ENCODE results near the gene STAT6. TPM values are rescaled to one million over a fixed set of nuclear protein-coding genes. Genes with fewer than 3 reads are reported as not detected.
A peak's percentile ranks its signal among the peaks of the same experiment; 100 is the strongest.

The STAT6 gene
- polyA plus RNA-seq, result 10 to 100 TPM; 71.1 to 94.0 (median 89.1) TPM

GRCh38 chr12:57111031-57111734 lies at the start of gene STAT6:
Gene STAT6, minus strand, starts transcription at chr12:57111362. Its CDS starts 3,084 bp downstream, at chr12:57108278.
- DNase-seq, result peak; percentile 84 to 89 (median 86)
- Mint-ChIP-seq H3K9me3 (peaks cover 0 to 4% (median 0%) of the 10 kb centered on the region in 6 donors), H3K4me3 (peak within 1 kb of the TSS; percentile 92 to 100 (median 96)), H3K27me3 (ENCODE audit: low read depth in 3 of 3) (peaks cover 16 to 23% (median 19%) of the 10 kb centered on the region in 3 donors), H3K36me3 (peaks cover 7 to 16% (median 14%) of the 10 kb centered on the region in 3 donors), H3K4me1 (peaks cover 52 to 56% of the 10 kb centered on the region in 2 donors), H3K27ac (peak within 1 kb of the TSS; percentile 91 to 99 (median 98))

GRCh38 chr12:57160741-57161140 lies 49.6 kb upstream of the STAT6 start:
- no peak overlapping the region for H3K4me3 Mint-ChIP-seq
- no peak for DNase-seq
- no peaks in the 10 kb centered on the region for H3K9me3 Mint-ChIP-seq
- H3K27me3 Mint-ChIP-seq (ENCODE audit: low read depth in 3 of 3), result peaks cover 5 to 12% (median 9%) of the 10 kb centered on the region in 3 donors
- H3K36me3 Mint-ChIP-seq, result no peaks in the 10 kb centered on the region
- H3K27ac Mint-ChIP-seq, result no peak overlapping the region
- peaks cover 25 to 31% of the 10 kb centered on the region in 2 donors for H3K4me1 Mint-ChIP-seq

GRCh38 chr12:57160040-57160439 lies 48.9 kb upstream of the STAT6 start:
- H3K36me3 Mint-ChIP-seq, result no peaks in the 10 kb centered on the region
- no peaks in the 10 kb centered on the region for H3K9me3 Mint-ChIP-seq
- no peak for DNase-seq
- H3K4me3 Mint-ChIP-seq, result no peak overlapping the region
- peaks cover 4 to 12% (median 12%) of the 10 kb centered on the region in 3 donors for H3K27me3 Mint-ChIP-seq (ENCODE audit: low read depth in 3 of 3)
- H3K4me1 Mint-ChIP-seq, result peaks cover 27 to 31% of the 10 kb centered on the region in 2 donors
- H3K27ac Mint-ChIP-seq, result peak overlapping the region in 2 of 6 donors; percentile 15 to 22

GRCh38 chr12:57159311-57159710 lies 48.1 kb upstream of the STAT6 start:
- Mint-ChIP-seq H3K4me1 (peaks cover 27 to 31% of the 10 kb centered on the region in 2 donors), H3K9me3 (no peaks in the 10 kb centered on the region), H3K27ac (peak overlapping the region in 1 of 6 donors; percentile 76), H3K4me3 (peak overlapping the region in 1 of 5 donors; percentile 39), H3K36me3 (no peaks in the 10 kb centered on the region), H3K27me3 (ENCODE audit: low read depth in 3 of 3) (peaks cover 0 to 12% (median 9%) of the 10 kb centered on the region in 3 donors)
- no peak for DNase-seq

- Mint-ChIP-seq H3K36me3 (no peaks in the 10 kb centered on the region), H3K4me3 (no peak overlapping the region), H3K27ac (no peak overlapping the region), H3K9me3 (no peaks in the 10 kb centered on the region), H3K27me3 (ENCODE audit: low read depth in 3 of 3) (peaks cover 0 to 12% (median 9%) of the 10 kb centered on the region in 3 donors), H3K4me1 (peaks cover 27 to 31% of the 10 kb centered on the region in 2 donors)
- no peak for DNase-seq
Measured at GRCh38 chr12:57158665-57159064, 47.5 kb upstream of the STAT6 start.

GRCh38 chr12:57158186-57158585 lies 47.0 kb upstream of the STAT6 start:
- no peak for DNase-seq
- no peaks in the 10 kb centered on the region for H3K36me3 Mint-ChIP-seq
- H3K4me3 Mint-ChIP-seq, result peak overlapping the region; percentile 46 to 78 (median 69)
- H3K9me3 Mint-ChIP-seq, result no peaks in the 10 kb centered on the region
- peaks cover 27 to 31% of the 10 kb centered on the region in 2 donors for H3K4me1 Mint-ChIP-seq
- H3K27me3 Mint-ChIP-seq (ENCODE audit: low read depth in 3 of 3), result peaks cover 0 to 12% (median 9%) of the 10 kb centered on the region in 3 donors
- no peak overlapping the region for H3K27ac Mint-ChIP-seq

GRCh38 chr12:57157588-57158173 lies 46.5 kb upstream of the STAT6 start:
- Mint-ChIP-seq H3K27ac (peak overlapping the region in 1 of 6 donors; percentile 46), H3K9me3 (no peaks in the 10 kb centered on the region), H3K36me3 (no peaks in the 10 kb centered on the region), H3K4me3 (peak overlapping the region; percentile 46 to 78 (median 69)), H3K4me1 (peaks cover 27 to 31% of the 10 kb centered on the region in 2 donors), H3K27me3 (ENCODE audit: low read depth in 3 of 3) (peaks cover 0 to 12% (median 9%) of the 10 kb centered on the region in 3 donors)
- DNase-seq, result peak; percentile 40 to 47 (median 42)

GRCh38 chr12:57156701-57157403 lies 45.7 kb upstream of the STAT6 start:
- Mint-ChIP-seq H3K9me3 (no peaks in the 10 kb centered on the region), H3K36me3 (no peaks in the 10 kb centered on the region), H3K27ac (no peak overlapping the region), H3K4me1 (peaks cover 27 to 31% of the 10 kb centered on the region in 2 donors), H3K27me3 (ENCODE audit: low read depth in 3 of 3) (peaks cover 0 to 12% (median 8%) of the 10 kb centered on the region in 3 donors), H3K4me3 (peak overlapping the region in 3 of 5 donors; percentile 19 to 48 (median 31))
- peak in 1 of 3 donors; percentile 7 for DNase-seq

- Mint-ChIP-seq H3K36me3 (no peaks in the 10 kb centered on the region), H3K4me3 (peak overlapping the region in 1 of 5 donors; percentile 22), H3K27ac (no peak overlapping the region), H3K27me3 (ENCODE audit: low read depth in 3 of 3) (peaks cover 0 to 13% (median 4%) of the 10 kb centered on the region in 3 donors), H3K9me3 (no peaks in the 10 kb centered on the region), H3K4me1 (peaks cover 27 to 31% of the 10 kb centered on the region in 2 donors)
- DNase-seq, result no peak
Measured at GRCh38 chr12:57154804-57155434, 43.8 kb upstream of the STAT6 start.

GRCh38 chr12:57154076-57154475 lies 42.9 kb upstream of the STAT6 start:
- H3K4me3 Mint-ChIP-seq, result no peak overlapping the region
- no peak for DNase-seq
- H3K9me3 Mint-ChIP-seq, result no peaks in the 10 kb centered on the region
- H3K4me1 Mint-ChIP-seq, result peaks cover 27% of the 10 kb centered on the region in 2 donors
- H3K27ac Mint-ChIP-seq, result no peak overlapping the region
- H3K27me3 Mint-ChIP-seq (ENCODE audit: low read depth in 3 of 3), result peaks cover 2 to 10% (median 6%) of the 10 kb centered on the region in 3 donors
- no peaks in the 10 kb centered on the region for H3K36me3 Mint-ChIP-seq

- H3K27ac Mint-ChIP-seq, result no peak overlapping the region
- no peak for DNase-seq
- H3K4me3 Mint-ChIP-seq, result no peak overlapping the region
- peaks cover 21% of the 10 kb centered on the region in 2 donors for H3K4me1 Mint-ChIP-seq
- no peaks in the 10 kb centered on the region for H3K36me3 Mint-ChIP-seq
- peaks cover 3 to 10% (median 6%) of the 10 kb centered on the region in 3 donors for H3K27me3 Mint-ChIP-seq (ENCODE audit: low read depth in 3 of 3)
- no peaks in the 10 kb centered on the region for H3K9me3 Mint-ChIP-seq
Measured at GRCh38 chr12:57153415-57153997, 42.3 kb upstream of the STAT6 start.

GRCh38 chr12:57152639-57153038 lies 41.5 kb upstream of the STAT6 start:
- H3K4me1 Mint-ChIP-seq, result peaks cover 13% of the 10 kb centered on the region in 2 donors
- no peaks in the 10 kb centered on the region for H3K9me3 Mint-ChIP-seq
- no peaks in the 10 kb centered on the region for H3K36me3 Mint-ChIP-seq
- H3K4me3 Mint-ChIP-seq, result no peak overlapping the region
- no peak overlapping the region for H3K27ac Mint-ChIP-seq
- DNase-seq, result no peak
- H3K27me3 Mint-ChIP-seq (ENCODE audit: low read depth in 3 of 3), result peaks cover 3 to 8% (median 6%) of the 10 kb centered on the region in 3 donors

Measured in immature natural killer cell (primary cell).